H1 (cell line): ENCODE measurements around the gene MYLK4. TPM values are rescaled to one million over a fixed set of nuclear protein-coding genes. Genes with fewer than 3 reads are reported as not detected.

ENCODE experiments used
- CHD2 ChIP-seq: IDR thresholded peaks from 2 replicates; pipeline ENCODE4 v1.6.1; 2012; ENCODE audit warnings: low read length, improper control_type of control experiment
- EP300 ChIP-seq, 2 experiments: IDR thresholded peaks; 1 replicate in 1 of 2; 2 replicates in 1 of 2; pipeline ENCODE4 v1.6.1; 2011 to 2012; ENCODE audit warnings: low read depth in 2 of 2, low read length in 2 of 2, mild to moderate bottlenecking in 2 of 2, borderline replicate concordance in 1 of 2, inconsistent platforms in 1 of 2, moderate library complexity in 1 of 2
- KDM4A ChIP-seq: IDR thresholded peaks from one replicate; pipeline ENCODE4 v1.7.1; 2012; ENCODE audit warnings: low read depth, mild to moderate bottlenecking, moderate library complexity, low read length, inconsistent platforms; ENCODE audit not compliant: severe bottlenecking
- MAX ChIP-seq: IDR thresholded peaks from 2 replicates; pipeline ENCODE4 v1.6.1; 2012; ENCODE audit warnings: inconsistent platforms
- polyA plus RNA-seq, 7 experiments: library from polyadenylated mRNA; depleted of rRNA in 3 of 7; stranded (reverse) in 5 of 7; unstranded in 2 of 7; fragments of >200 nt in 5 of 7; fragments of 200-250 nt in 2 of 7; gene quantifications; 1 replicate in 5 of 7; 2 replicates in 1 of 7; 4 replicates in 1 of 7; pipeline versions ENCODE4 v1.2.1 to v1.2.3, GENCODE V29; 2011 to 2013; ENCODE audit warnings: missing spikeins in 2 of 7, mixed read lengths in 2 of 7
- total RNA-seq: library from RNA; stranded (reverse); fragmentation: NEBNext Ultra II Directional; extraction: Animal tissue kit (Norgen Biotek cat#: 25700); gene quantifications from 2 replicates; pipeline ENCODE4 v1.2.1, GENCODE V29; 2021

Gene MYLK4
- total and polyA plus RNA-seq, 2 of the 8 experiments (the other 6 are each of a cell fraction or from before 2014, with no cell fraction given), result 0.11 to 0.17 TPM

- no peak for TF ChIP-seq EP300 (IDR thresholded peaks at IDR 0.05; ENCODE audit: borderline replicate concordance in 1 of 2, low read depth in 2 of 2, low read length in 2 of 2)
- TF ChIP-seq KDM4A, result no peak
- no peak for TF ChIP-seq MAX
- no peak for TF ChIP-seq CHD2
- TF ChIP-seq, all 59 proteins: peak for 0
Measured at GRCh38 chr6:2617729-2618128, 133.0 kb downstream of the MYLK4 start (continued).
